Activated effector memory CD4-positive, alpha-beta T cell treated with anti-CD3 and anti-CD28 coated beads, Interleukin-2, amount 50 U/mL, for 16 hours (primary cell): ENCODE measurements around the gene TRANK1.
"Not testable (repeated sequence)": the region's sequence is repeated elsewhere in the genome, so short reads cannot be mapped to it uniquely, and the experiment has no call there.

ENCODE experiments used
- DNase-seq: peaks from one replicate; pipeline ENCODE4 v3.0.0-alpha.2; 2020

The TRANK1 gene

DNA sequence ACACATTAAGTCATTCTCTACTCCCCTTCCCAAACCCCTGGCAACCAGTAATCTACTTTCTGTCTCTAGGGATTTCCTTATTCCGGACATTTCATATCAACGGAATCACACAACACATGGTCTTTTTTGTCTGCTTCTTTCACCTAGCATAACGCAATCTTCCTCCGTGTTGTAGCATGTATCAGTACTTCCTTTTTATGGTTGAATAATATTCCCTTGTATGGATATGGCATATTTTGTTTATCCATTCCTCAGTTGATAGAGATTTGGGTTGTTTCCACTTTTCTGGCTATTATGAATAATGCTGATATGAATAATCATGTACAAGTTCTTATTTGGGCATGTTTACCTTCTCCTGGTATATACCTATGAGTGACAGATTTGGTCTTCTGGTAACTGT lies 63.1 kb downstream of the TRANK1 start:
- no peak for DNase-seq

DNA sequence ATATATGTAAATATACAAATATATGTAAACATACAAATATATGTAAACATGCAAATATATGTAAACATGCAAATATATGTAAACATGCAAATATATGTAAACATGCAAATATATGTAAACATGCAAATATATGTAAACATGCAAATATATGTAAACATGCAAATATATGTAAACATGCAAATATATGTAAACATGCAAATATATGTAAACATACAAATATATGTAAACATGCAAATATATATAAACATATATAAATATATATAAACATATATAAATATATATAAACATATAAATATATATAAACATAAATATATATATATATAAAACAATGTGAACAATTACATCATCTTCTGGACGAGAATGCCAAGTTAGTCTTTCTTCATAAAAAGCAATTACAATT lies 65.0 kb downstream of the TRANK1 start:
- not testable (repeated sequence) for DNase-seq

DNA sequence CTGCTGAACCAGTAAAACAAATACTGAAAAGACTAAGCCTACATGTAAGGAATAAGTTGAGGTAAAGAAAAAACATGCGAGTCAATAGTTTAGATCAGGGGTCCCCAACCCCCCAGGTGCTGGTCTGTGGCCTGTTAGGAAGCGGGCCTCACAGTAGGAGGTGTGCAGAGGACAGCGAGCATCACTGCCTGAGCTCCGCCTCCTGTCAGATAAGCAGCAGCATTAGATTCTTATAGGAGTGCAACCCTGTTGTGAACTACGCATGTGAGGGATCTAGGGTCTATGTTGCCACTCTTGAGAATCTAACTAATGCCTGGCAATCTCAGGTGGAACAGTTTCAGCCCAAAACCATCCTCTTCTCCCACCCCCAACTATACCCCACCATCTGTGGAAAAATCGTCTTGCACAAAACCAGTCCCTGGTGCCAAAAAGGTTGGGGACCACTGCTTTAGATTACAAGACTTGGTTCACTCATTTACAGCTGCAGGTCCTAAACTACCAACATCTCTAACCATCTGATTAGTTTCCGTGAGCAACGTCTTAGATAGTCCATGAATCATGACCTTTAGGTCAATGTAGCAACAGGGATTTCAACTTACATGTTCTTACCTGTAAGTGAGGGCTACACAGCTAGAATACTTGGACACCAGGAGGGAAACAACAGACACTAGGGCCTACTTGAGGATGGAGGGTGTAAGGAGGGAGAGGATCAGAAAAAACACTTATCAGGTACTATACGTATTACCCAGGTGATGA lies 66.7 kb downstream of the TRANK1 start:
- no peak for DNase-seq

DNA sequence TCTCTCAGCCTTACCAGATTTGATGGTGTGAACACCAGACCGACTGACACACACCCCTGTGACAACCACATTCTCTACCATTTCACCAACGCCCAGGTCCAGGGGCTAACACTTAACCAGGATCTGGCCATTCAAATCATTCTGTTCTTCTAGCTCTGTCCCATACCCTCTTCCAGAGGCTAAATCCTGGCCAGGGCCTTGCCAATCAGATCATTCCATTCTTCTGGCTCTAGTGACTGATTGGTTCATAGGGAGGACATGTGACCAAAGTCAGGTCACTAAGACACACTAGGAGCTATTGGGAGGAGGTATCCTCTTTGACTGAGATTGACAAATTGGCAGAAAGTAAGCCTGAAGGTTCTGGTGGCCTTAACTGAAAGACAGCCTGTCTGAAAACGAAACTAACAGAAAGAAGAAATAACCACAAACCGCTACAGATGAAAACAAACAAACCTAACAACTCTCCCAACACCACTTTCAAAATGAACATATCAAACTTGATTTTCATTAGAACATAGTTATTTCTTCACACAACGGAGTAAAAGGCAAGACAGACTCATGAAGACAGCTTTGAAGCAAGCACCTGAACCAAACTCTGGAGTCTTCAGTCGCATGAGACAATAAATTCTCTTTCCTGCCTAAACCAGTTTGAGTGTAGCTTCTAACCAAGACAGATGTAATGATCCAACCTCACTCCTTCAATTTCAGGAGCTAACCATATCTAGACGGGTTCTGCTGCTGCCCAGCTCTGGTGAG lies 68.5 kb downstream of the TRANK1 start:
- DNase-seq, result no peak

DNA sequence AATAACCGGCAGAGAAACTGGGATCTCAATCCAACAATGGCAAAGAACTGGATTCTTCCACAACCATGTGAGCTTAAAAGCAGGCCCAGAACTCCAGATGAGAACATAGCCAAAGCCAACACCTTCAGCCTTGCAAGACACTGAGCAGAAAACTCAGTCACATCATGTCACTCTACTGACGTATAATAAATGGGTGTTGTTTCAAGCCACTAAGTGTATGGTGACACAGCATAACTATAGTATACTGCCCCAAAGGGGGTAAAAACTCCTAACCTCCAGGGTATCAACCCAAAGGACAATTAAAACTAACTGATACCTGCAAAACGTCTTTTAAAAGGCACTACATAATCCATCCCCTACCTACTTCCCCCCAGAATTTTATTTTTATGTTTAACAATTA lies 69.5 kb downstream of the TRANK1 start:
- no peak for DNase-seq

DNA sequence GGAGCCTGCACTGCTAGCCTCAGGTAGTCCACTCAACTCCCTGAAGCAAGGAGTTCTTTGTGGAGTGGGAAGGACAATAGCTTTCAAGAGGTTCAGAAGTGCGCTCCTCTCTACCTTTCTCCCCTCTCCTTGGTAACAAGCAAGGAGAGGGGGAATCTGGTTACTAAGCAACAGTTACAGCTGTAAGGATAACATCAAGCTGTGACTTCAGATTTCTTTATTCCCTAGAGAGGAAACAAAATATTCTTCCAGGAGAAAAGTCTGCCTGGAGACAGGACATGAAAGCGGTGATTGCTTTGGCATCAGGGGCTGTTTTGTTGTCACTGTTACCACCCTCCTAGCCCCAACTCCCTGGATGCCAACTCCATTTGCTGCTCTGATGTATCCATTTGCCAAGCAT lies 70.4 kb downstream of the TRANK1 start:
- no peak for DNase-seq

DNA sequence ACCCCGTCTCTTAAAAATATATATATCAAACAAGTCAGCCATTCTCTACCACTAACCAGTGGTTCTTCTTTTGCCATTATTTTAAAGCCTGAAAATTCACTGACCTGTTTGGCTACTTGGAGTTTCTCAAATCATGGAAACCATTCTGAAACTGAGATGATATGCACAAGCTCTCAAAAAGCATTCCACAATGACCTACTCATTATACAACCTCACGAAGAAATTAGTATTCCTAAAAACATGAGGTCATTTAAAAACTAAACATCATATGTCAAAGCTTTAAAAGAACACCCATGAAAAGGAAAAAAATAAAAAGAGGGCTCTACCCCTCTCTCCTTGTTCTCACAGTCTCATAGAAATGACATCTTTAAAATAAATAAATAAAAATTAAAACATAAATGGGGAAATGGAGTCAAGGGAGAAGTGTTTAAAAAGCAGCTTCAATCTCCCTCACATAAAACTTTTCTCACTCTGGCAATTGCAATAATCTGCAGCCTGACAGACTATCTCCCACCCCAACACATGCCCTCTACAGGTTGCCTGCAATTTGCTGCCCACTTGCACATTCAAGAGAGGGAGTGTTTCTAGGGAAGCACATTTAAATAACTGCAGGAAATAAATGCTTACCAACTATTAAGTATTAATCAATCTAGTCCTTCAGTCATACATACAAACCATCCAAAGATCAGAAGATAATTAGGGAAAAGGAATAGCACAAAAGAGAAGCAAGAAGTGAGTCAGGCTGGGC lies 73.3 kb downstream of the TRANK1 start:
- no peak for DNase-seq

DNA sequence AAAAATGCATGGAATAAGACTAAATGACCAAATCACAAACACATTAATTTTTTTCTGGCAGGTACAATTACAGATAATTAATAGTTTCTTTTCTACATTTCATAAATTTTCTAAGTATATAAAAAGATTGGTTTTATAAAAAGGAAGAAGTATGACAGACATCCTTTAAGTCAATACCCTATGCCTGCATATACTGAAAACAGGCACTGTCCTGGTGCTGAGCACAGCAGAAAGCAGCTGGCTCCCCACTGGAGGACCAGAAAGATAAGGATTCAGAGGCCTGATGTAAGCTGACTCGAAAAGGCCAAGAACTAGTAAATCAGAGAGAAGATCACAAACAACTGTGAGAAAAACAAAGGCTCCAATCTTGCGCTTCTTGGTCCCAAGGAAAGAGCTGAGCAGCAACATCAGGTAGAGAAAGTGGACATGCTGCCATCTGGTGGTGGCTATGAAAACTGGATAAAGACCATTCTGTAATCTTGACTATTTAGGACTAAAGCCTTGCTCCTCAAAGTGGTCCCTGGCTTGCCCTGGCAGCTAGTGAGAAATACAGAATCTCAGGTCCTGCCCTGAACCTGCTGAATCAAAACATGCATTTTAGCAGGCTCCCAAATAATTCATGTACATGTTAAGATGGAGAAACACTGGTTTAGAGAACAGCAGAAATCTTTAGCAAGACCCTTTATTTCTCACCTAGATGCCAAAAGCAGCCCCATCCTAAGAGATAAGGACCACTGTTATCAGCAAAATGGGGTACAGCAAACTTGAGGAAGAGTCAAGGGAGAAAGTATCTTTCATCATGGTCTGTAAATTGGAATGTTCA lies 76.0 kb downstream of the TRANK1 start:
- peak; percentile 73 for DNase-seq

DNA sequence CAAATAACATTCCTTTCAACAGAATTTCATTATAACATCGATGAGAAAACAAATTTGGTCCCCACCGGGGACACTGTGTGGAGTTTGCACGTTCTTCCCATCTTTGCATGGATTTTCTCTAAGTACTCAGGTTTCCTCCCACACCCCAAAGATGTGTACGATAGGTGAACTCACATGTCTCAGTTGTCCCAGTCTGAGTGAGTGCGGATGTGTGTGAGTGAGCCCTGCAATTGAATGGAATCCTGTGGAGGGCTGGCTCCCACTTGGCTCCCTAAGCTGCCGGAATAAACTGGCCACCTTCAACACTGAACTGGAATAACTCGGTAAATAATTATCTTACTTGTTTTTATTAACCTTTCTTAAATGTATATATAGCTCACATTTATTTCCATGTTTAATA lies 77.0 kb downstream of the TRANK1 start:
- no peak for DNase-seq

DNA sequence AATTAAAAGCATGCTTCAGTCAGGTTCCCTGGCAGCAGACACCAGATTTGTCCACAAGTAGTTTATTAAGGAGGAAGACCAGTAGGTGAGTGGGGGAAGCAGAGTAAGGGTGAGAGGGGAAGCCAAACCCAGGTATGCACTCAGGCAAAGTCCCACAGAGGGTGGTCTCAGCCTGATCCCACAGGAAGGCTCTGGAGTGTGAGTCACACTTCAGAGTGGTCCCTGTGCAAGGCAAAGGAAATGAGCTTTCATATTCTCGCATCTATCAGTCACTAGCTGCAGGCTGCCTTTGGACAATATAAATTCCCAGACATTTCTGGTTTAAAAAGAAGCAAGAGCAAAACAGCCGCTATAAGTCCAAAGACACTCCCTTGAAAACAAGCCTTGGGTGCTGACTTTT lies 78.5 kb downstream of the TRANK1 start:
- DNase-seq, result no peak

DNA sequence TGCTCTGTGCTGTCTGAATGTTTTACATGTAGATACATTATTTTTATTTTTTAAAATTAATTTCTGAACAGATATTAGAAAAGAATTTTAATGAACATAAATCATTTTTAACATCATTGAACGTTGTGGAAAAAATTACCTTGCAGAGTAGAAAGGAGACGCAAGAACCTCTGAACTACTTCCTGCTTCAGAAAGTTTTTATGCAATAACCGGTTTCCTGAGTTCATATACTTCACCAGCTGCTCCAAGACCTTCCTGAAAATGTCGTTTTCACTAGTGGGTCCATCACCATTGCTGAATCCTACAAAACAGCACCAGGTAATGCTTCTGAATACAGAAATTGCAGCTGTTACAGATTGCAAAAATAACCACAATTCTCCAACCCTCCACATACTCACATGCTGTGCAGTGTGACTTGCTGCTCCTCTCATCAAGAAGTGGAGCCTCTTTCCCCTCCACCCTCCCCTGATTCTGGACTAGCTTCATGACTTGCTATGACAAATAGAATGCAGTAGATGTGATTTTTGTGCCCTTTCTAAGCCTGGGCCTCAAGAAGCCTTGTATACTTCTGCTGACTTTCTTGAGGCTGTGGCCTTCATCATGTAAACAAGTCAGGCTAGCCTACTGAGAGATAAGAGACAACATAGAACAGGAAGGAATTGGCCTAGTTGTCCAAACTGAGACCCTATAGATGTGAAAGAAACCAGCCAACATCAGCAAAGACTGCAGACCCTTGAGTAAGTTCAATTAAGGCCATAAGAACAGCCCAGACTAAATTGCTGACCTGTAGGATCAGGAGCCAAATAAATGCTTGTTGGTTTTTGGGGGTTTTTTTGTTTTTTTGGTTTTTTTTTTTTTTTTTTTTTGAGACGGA lies 80.4 kb downstream of the TRANK1 start:
- DNase-seq, result no peak

DNA sequence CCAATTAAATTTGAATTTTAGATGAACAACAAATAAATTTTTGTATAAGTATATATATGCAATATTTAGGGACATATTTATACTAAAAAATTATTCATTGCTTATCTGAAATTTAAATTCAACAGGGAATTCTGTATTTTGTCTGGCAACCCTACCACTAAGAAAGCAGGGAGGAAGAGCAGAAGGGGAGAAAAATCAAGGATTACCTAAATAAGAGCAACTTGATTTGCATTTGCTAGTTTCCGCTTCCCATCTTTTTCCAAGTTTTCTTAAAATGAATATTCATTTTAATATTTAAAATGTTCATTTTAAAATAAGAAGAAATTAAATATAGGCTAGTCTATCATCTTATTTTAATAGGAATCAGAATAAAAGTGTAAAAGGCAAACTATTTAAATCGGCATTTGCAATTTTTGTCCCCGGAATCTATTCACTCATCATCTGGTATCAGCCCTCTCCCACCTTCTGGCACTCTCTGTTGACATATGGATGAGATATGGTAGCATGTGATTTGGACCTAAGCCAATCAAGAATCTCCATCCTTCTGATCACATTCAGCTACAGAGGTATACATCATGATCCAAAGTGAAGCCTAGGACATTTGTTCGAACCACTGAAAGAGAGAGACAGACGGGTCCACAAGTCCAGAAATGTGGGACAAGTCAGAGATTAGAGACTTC lies 82.6 kb downstream of the TRANK1 start:
- no peak for DNase-seq

DNA sequence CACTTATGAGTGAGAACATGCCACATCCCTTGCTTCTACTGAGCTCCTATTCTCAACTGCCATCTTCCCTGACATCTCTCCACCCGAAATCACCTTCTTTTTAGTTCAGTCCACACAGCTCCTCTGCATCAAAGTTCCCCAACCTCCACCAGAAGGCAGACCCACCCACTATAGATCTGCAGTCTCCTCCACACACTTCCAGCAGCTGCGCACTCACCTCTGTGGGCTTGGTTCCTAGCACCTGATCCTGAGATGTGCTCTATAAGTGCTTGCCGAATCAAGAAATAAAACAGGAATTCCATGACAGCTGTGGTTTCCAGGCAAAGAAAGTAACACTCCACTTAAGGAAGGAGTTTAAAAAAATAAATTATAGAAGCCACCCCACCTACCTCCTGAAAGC lies 85.4 kb downstream of the TRANK1 start:
- no peak for DNase-seq

DNA sequence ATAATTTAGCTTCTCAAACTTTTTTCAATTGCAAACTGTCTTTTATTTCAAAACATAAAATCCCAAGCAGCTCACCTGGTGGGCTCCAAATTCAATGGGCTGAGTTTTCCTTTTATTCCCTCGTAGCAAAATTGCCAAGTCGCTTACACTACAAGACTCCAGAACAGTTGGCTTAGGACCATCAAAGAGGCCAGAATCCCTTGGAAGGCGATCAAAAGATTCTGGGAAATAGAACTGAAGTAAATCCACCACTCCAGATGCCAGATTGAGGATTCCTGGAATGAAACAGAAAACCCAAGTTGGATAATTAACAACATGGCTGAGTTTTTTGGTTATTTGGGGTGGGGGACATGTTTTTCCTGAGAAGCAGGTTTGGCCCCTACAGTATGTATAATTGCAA lies 92.8 kb downstream of the TRANK1 start:
- no peak for DNase-seq

DNA sequence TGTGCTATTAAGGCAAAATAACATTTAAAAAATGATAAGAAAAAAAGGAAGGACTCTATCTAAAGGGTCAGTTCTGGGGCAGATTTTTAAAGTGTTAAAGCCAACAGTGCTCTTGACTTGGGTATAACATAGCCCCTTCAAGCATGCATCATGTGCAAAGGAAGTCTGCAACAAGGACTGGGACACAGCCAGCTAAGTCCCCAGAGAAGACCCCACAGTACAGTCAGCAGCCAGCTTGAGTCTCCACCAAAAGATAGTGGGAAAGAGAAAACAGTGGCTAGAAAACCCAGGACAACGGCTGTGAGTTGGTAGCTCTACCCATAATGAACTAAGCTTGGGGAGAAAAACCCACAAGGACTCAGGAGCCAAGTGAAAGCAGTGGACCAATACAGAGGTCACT lies 94.1 kb downstream of the TRANK1 start:
- no peak for DNase-seq

DNA sequence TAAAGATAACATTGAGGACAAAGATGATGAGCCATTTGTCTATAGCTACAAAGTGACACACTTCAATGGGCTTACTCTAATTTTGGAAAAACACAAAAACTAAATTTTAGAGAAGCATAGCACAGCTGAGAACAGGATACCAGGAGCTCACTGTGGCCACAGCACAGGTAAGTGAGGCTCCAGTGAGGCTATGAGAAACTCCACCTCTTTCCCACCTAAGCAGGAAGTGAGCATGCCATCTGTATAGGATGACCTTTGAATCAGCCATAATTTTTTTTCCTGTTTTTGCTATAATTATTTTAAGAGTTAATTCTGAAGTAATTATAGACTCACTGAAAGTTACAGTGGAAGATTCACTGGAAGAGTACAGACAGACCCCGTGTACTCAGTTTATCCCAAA lies 98.4 kb downstream of the TRANK1 start:
- DNase-seq, result no peak

DNA sequence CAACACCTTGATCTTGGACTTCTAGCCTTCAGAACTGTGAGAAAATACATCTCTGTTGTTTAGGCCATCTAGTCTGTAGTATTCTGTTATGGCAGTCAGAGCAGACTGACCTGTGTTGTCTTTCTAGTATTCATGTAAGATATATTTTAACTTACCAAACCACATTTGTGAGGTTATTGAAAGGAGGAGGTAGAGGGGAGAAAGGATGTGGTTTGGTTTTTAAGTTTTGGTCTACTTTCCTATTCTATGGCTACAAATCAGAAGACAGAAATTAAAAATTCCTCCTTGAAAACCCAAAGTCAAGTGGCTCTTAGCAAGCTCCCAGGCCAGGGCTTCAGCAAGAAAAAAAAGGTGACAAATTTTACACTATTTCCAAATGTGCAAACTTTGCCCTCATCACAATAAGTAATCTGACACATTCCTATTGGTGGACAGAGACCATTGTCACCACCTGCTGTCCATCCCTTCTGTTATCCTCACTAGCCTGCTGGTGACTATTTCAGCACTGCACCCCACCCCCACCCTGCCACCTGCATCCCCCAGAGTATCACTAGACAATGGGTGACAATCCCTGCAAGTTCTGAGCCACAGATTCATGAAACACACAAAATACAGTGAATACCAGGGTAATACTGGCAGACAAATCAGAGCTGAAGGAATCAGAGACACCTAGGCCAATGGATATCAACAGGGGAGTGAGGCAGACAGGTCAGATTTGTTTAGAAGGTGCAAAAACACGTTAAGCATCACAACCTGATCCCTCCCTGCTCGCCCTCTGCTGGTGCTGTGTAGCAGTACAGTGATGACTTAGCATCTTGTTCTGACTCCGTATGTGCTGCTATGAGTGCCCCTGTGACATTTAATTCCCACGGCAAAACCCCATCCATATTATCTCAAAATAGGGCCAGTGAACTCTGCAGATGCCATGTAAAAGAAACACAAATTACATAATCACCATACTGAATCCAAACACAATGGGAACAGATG lies 101.5 kb downstream of the TRANK1 start:
- DNase-seq, result peak; percentile 85

DNA sequence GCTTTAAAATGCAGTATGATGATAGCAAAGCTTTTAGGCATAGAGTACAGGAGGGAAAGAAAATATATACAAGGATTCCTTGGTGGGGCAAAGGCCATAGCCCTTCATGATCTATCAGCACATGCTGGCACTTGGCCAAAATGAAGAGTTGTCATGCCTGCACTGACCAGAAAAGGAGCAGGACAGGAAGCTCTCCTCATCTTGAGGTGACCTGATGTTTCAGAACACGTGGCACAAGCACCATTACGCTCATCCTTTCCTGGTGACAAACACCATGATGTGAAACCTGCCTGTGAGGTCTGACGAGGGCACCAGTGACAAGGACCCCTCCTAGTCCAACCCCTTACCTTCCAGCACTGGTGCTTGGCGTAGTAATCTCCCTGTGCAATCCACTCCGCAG lies 102.6 kb downstream of the TRANK1 start:
- DNase-seq, result no peak

DNA sequence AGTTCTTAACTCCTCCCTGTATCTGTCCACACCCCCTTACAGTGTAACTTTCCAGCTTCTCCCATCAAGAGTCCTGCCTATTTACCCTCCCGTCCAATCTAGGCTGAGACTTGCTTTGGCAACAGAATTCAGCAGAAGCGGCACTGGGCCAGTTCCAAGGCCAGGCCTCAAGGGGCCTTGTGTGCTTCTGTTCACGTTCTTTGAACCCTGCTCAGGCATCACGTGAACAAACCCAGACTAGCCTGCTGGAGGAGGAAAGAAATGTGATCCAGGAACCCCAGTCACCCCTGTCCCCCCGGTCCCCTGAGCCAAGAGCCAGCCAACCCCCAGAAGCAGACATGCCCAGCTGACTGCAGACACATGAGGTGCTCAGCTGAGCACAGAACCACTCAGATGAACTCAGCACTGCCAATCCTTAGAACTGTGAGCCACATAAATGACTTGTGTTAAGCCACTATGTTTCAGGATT lies 104.4 kb downstream of the TRANK1 start:
- DNase-seq, result no peak

DNA sequence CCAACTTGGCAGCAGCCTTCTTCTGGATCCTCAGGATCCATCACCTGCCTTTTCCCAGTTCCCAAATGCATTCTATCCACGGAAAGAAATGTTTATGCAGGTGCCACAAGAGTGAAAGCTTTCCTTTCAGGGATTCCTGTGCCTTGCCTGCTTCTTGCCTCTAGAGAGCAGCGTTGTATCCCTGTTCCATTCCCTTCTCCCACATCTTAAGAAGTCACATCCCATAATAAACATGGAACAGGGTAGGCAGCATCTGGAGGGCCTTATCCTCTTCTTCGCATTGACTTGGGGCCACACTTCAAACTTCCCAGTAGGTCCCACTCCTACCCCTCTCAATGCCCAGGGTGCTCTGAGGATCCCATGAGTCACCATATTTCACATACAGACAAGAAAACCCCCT lies 107.8 kb downstream of the TRANK1 start:
- no peak for DNase-seq
